GM12892 (cell line): ENCODE measurements around the gene IFNA2.

Experiments
- POLR2A ChIP-seq: IDR thresholded peaks from 2 replicates; pipeline ENCODE4 v1.6.1; 2011; ENCODE audit warnings: low read depth, low read length, control low read depth
- POLR2AphosphoS5 ChIP-seq: IDR thresholded peaks from 2 replicates; pipeline ENCODE4 v1.6.1; 2011; ENCODE audit warnings: low read depth, low read length, control low read depth
- TAF1 ChIP-seq: IDR thresholded peaks from 2 replicates; pipeline ENCODE4 v1.6.1; 2011; ENCODE audit warnings: low read depth, mild to moderate bottlenecking, control low read depth, low read length, borderline replicate concordance

DNA sequence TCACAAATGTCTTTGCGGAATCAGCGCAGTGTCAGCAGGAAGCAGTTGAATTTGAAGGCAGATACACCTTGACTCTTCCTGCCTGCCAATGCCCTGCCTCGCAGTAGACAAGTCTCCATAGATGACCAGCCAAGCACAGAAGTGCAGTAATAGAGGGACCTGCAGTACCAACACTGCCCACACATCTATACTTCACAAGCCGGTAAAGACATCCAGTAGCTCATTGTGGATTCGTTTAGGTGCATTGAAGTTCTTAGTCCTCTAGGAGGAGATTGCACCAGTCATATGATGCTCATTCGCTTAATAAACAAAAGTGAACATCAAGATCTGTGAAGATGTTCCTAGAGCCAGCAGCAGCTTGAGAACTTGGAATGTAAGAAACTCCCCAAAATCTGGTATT is 7.1 kb upstream of the IFNA2 start:
- no peak for TF ChIP-seq POLR2AphosphoS5
- TF ChIP-seq POLR2A = no peak
- TF ChIP-seq TAF1 = no peak
